Transverse colon (tissue), 4 donors: ENCODE data around the gene GSX2. TPM values are rescaled to one million over a fixed set of nuclear protein-coding genes. Genes with fewer than 3 reads are reported as not detected.
A peak's percentile ranks its signal among the peaks of the same experiment; 100 is the strongest.

Experiments used
- DNase-seq: peaks from one replicate; pipeline ENCODE4 v3.0.0-alpha.2; 2019
- H3K27ac ChIP-seq, 4 donors: fragments of 200-600 bp; sonication (generic); 2 replicates each; pipeline ENCODE4 v1.5.1; 2016 to 2018; ENCODE audit warnings: inconsistent platforms in 4 of 4
- H3K27me3 ChIP-seq: fragments of 200-600 bp; sonication (generic); 2 replicates; pipeline ENCODE4 v1.5.1; 2017; ENCODE audit warnings: inconsistent platforms
- H3K36me3 ChIP-seq, 4 donors: fragments of 200-600 bp; sonication (generic); 2 replicates each; pipeline ENCODE4 v1.5.1; 2017 to 2019; ENCODE audit warnings: inconsistent platforms in 4 of 4
- H3K4me1 ChIP-seq, 4 donors: fragments of 200-600 bp; sonication (generic); 2 replicates each; pipeline ENCODE4 v1.5.1; 2017 to 2020; ENCODE audit warnings: inconsistent platforms in 4 of 4
- H3K4me3 ChIP-seq, 4 donors: fragments of 200-600 bp; sonication (generic); 1 replicate in 1 of 4; 2 replicates in 3 of 4; pipeline versions ENCODE4 v1.5.1 to v1.6.1; 2017 to 2019; ENCODE audit warnings: inconsistent platforms in 4 of 4
- H3K9me3 ChIP-seq, 2 donors: fragments of 200-600 bp; sonication (generic); 2 replicates each; pipeline ENCODE4 v1.5.1; 2017 to 2019; ENCODE audit warnings: inconsistent platforms in 2 of 2
- CTCF ChIP-seq, 5 experiments: fragments of 200-600 bp in 3 of 5; fragments of 450-650 bp in 2 of 5; sonication (generic) in 3 of 5; IDR thresholded peaks; 1 replicate in 2 of 5; 2 replicates in 3 of 5; pipeline ENCODE4 v1.5.1; 2016 to 2017; ENCODE audit warnings: antibody characterized with exemption in 5 of 5, inconsistent platforms in 3 of 5, mild to moderate bottlenecking in 2 of 5, moderate library complexity in 1 of 5
- EP300 ChIP-seq: sonication (generic); formaldehyde crosslinking; IDR thresholded peaks from one replicate; pipeline ENCODE4 v1.6.1; 2017; ENCODE audit warnings: antibody characterized with exemption, low read depth
- POLR2A ChIP-seq: fragments of 450-650 bp; IDR thresholded peaks from one replicate; pipeline ENCODE4 v1.6.1; 2016; ENCODE audit warnings: antibody characterized with exemption, mild to moderate bottlenecking, moderate library complexity
- POLR2AphosphoS5 ChIP-seq, 3 donors: sonication (generic); formaldehyde crosslinking; IDR thresholded peaks; one replicate each; pipeline ENCODE4 v1.6.1; 2016; ENCODE audit warnings: antibody characterized with exemption in 3 of 3
- WGBS, 2 donors: methylation state at CpG; one replicate each; pipeline ENCODE4 v1.1.5; 2018; ENCODE audit warnings: low coverage in 1 of 2; 5-methylcytosine and 5-hydroxymethylcytosine counted together
- in situ Hi-C, 4 donors: fragments of 200-750 bp; cut with MboI; loops; one replicate each; pipeline versions ENCODE4 v1.15.0 to v1.15.1; 2017; ENCODE audit warnings: low sequenced_read_pairs in 3 of 4, low pct_ligation_motif_present in 1 of 4, low pct_unique_long_range_greater_than_20kb in 1 of 4
- intact Hi-C: fragments of 100-400 bp; cut with DNase I; formaldehyde crosslinking; loops from one replicate; pipeline ENCODE4 v1.15.1; 2023; ENCODE audit warnings: low total_unique reads
- total RNA-seq, 4 donors: library from RNA; depleted of rRNA; stranded (reverse); fragments of >200 nt; gene quantifications; one replicate each; pipeline ENCODE4 v1.1.0, GENCODE V29; 2016

GSX2 gene
- total RNA-seq, 4 donors from 2014 or later, result not detected

GRCh38 chr4:54074381-54074780 is 25.6 kb upstream of the GSX2 start:
- Histone ChIP-seq H3K4me1 (no peaks in the 10 kb centered on the region), H3K36me3 (no peaks in the 10 kb centered on the region), H3K9me3 (no peaks in the 10 kb centered on the region), H3K27me3 (peaks cover 17% of the 10 kb centered on the region), H3K4me3 (no peak overlapping the region), H3K27ac (no peak overlapping the region)
- TF ChIP-seq CTCF (IDR thresholded peaks at IDR 0.05) (no peak), POLR2A (no peak), POLR2AphosphoS5 (IDR thresholded peaks at IDR 0.05) (no peak), EP300 (no peak)
- in situ Hi-C loops, result loop anchor here in 2 of 4 donors (25.0 kb wide), 1 partner anchor 712 kb away; the partner anchor contains the start of gene SCFD2 (in 2 of the 2)
- DNase-seq, result no peak
- intact Hi-C loops, result no loop called here

GRCh38 chr4:54076673-54077072 is 23.3 kb upstream of the GSX2 start:
- intact Hi-C loops, result no loop called here
- H3K36me3 ChIP-seq, result no peaks in the 10 kb centered on the region
- no peak for DNase-seq
- in situ Hi-C loops, result no loop called here
- H3K27ac ChIP-seq, result no peak overlapping the region
- H3K4me1 ChIP-seq, result peaks cover 0 to 1% (median 0%) of the 10 kb centered on the region in 4 donors
- no peaks in the 10 kb centered on the region for H3K9me3 ChIP-seq
- TF ChIP-seq CTCF (IDR thresholded peaks at IDR 0.05), result no peak
- no peak for TF ChIP-seq POLR2A
- no peak for TF ChIP-seq POLR2AphosphoS5 (IDR thresholded peaks at IDR 0.05)
- TF ChIP-seq EP300, result no peak
- H3K27me3 ChIP-seq, result peaks cover 20% of the 10 kb centered on the region
- no peak overlapping the region for H3K4me3 ChIP-seq

- DNase-seq, result no peak
- 94% methylated on average over 1 of the region's 1 CpG; no CpG with 5 or more reads in 1 of the 2 donors for WGBS, 2 donors
- in situ Hi-C loops (no loop called here), intact Hi-C loops (no loop called here)
- no peak overlapping the region for H3K4me3 ChIP-seq
- TF ChIP-seq CTCF (IDR thresholded peaks at IDR 0.05), result no peak
- TF ChIP-seq POLR2AphosphoS5 (IDR thresholded peaks at IDR 0.05), result no peak
- TF ChIP-seq POLR2A, result no peak
- TF ChIP-seq EP300, result no peak
- no peaks in the 10 kb centered on the region for H3K9me3 ChIP-seq
- peaks cover 0 to 8% (median 7%) of the 10 kb centered on the region in 4 donors for H3K4me1 ChIP-seq
- H3K36me3 ChIP-seq, result no peaks in the 10 kb centered on the region
- H3K27ac ChIP-seq, result no peak overlapping the region
- H3K27me3 ChIP-seq, result peaks cover 20% of the 10 kb centered on the region
Observed at GRCh38 chr4:54077812-54078211, 22.2 kb upstream of the GSX2 start.

GRCh38 chr4:54082168-54082567 is 17.8 kb upstream of the GSX2 start:
- Histone ChIP-seq H3K4me3 (no peak overlapping the region), H3K27me3 (peaks cover 13% of the 10 kb centered on the region), H3K9me3 (no peaks in the 10 kb centered on the region), H3K27ac (no peak overlapping the region), H3K36me3 (no peaks in the 10 kb centered on the region), H3K4me1 (peaks cover 0 to 8% (median 7%) of the 10 kb centered on the region in 4 donors)
- intact Hi-C loops, result no loop called here
- WGBS, 2 donors, result 36% methylated on average over 1 of the region's 1 CpG; no CpG with 5 or more reads in 1 of the 2 donors
- peak; percentile 57 for DNase-seq
- TF ChIP-seq POLR2AphosphoS5 (IDR thresholded peaks at IDR 0.05) (peak in 2 of 3 donors; percentile 47 to 67), CTCF (IDR thresholded peaks at IDR 0.05) (no peak)
- in situ Hi-C loops, result no loop called here
